Activated CD8-positive, alpha-beta T cell treated with anti-CD3 and anti-CD28 coated beads, Interleukin-2, amount 10 ng/mL, durations not matched to agents 7 days and 5 days (primary cell): Measurements from ENCODE around the gene PPP1R3A. TPM values are rescaled to one million over a fixed set of nuclear protein-coding genes. Genes with fewer than 3 reads are reported as not detected.

Source experiments
- ATAC-seq: fragments of 150-1000 bp; cut with Tn5 transposase; one replicate; pipeline ENCODE4 v1.10.0; 2021; ENCODE audit warnings: moderate library complexity
- CTCF ChIA-PET: fragments of 350-600 bp; sonication (Branson Sonifier 250); formaldehyde crosslinking; loops from one replicate; lab custom pipeline; 2021; ENCODE audit warnings: antibody characterized with exemption; lab: Charles Lee
- POLR2A ChIA-PET: fragments of 350-600 bp; sonication (Branson Sonifier 250); formaldehyde crosslinking; loops from one replicate; lab custom pipeline; 2021; ENCODE audit warnings: antibody characterized with exemption; lab: Charles Lee
- DNase-seq: peaks from one replicate; pipeline ENCODE4 v3.0.0-alpha.2; 2020
- H3K27ac Mint-ChIP-seq: one replicate; pipeline ENCODE4 v1.8.0; 2021; ENCODE audit warnings: mild to moderate bottlenecking, mixed read lengths
- H3K27me3 Mint-ChIP-seq: one replicate; pipeline ENCODE4 v1.8.0; 2021; ENCODE audit warnings: low read depth, mixed read lengths
- H3K36me3 Mint-ChIP-seq: one replicate; pipeline ENCODE4 v1.8.0; 2021; ENCODE audit warnings: low read depth, mixed read lengths
- H3K4me1 Mint-ChIP-seq: one replicate; pipeline ENCODE4 v1.8.0; 2021; ENCODE audit warnings: low read depth, mixed read lengths
- H3K4me3 Mint-ChIP-seq: one replicate; pipeline ENCODE4 v1.8.0; 2021; ENCODE audit warnings: mild to moderate bottlenecking, mixed read lengths
- H3K9me3 Mint-ChIP-seq: one replicate; pipeline ENCODE4 v1.8.0; 2022; ENCODE audit warnings: mixed read lengths; ENCODE audit not compliant: insufficient read depth
- total RNA-seq, 2 experiments: library from RNA; stranded (reverse); gene quantifications; one replicate each; pipeline ENCODE4 v1.2.3, GENCODE V29; 2021

The PPP1R3A gene
- total RNA-seq, 2 experiments from 2014 or later, result not detected

- ChIA-PET CTCF (no interaction called here), POLR2A (no interaction called here)
- Mint-ChIP-seq H3K4me3 (no peak overlapping the region), H3K4me1 (no peaks in the 10 kb centered on the region), H3K27me3 (no peaks in the 10 kb centered on the region), H3K9me3 (no peaks in the 10 kb centered on the region), H3K27ac (no peak overlapping the region), H3K36me3 (no peaks in the 10 kb centered on the region)
- ATAC-seq (no peak), DNase-seq (no peak)
These were observed 40.3 kb downstream of the PPP1R3A start for GRCh38 chr7:113878394-113878992.

- ChIA-PET POLR2A (no interaction called here), CTCF (no interaction called here)
- no peak overlapping the region for H3K4me3 Mint-ChIP-seq
- no peaks in the 10 kb centered on the region for H3K9me3 Mint-ChIP-seq
- H3K36me3 Mint-ChIP-seq, result no peaks in the 10 kb centered on the region
- DNase-seq (no peak), ATAC-seq (no peak)
- no peak overlapping the region for H3K27ac Mint-ChIP-seq
- no peaks in the 10 kb centered on the region for H3K27me3 Mint-ChIP-seq
- no peaks in the 10 kb centered on the region for H3K4me1 Mint-ChIP-seq
These were observed 43.6 kb downstream of the PPP1R3A start for GRCh38 chr7:113875224-113875623.

GRCh38 chr7:113873554-113874151 is 45.2 kb downstream of the PPP1R3A start:
- ChIA-PET CTCF (no interaction called here), POLR2A (no interaction called here)
- H3K27ac Mint-ChIP-seq, result no peak overlapping the region
- no peak for ATAC-seq
- no peaks in the 10 kb centered on the region for H3K36me3 Mint-ChIP-seq
- H3K9me3 Mint-ChIP-seq, result no peaks in the 10 kb centered on the region
- H3K27me3 Mint-ChIP-seq, result no peaks in the 10 kb centered on the region
- no peaks in the 10 kb centered on the region for H3K4me1 Mint-ChIP-seq
- no peak overlapping the region for H3K4me3 Mint-ChIP-seq
- DNase-seq, result no peak

- no peak overlapping the region for H3K27ac Mint-ChIP-seq
- H3K36me3 Mint-ChIP-seq, result no peaks in the 10 kb centered on the region
- ChIA-PET CTCF (no interaction called here), POLR2A (no interaction called here)
- DNase-seq, result no peak
- H3K27me3 Mint-ChIP-seq, result no peaks in the 10 kb centered on the region
- H3K4me1 Mint-ChIP-seq, result no peaks in the 10 kb centered on the region
- ATAC-seq, result no peak
- no peak overlapping the region for H3K4me3 Mint-ChIP-seq
- no peaks in the 10 kb centered on the region for H3K9me3 Mint-ChIP-seq
These were observed 45.8 kb downstream of the PPP1R3A start for GRCh38 chr7:113872981-113873380.

GRCh38 chr7:113867325-113867724 is 51.5 kb downstream of the PPP1R3A start:
- Mint-ChIP-seq H3K27me3 (no peaks in the 10 kb centered on the region), H3K9me3 (no peaks in the 10 kb centered on the region), H3K4me1 (no peaks in the 10 kb centered on the region), H3K27ac (no peak overlapping the region), H3K4me3 (no peak overlapping the region), H3K36me3 (no peaks in the 10 kb centered on the region)
- ATAC-seq, result no peak
- ChIA-PET CTCF (no interaction called here), POLR2A (no interaction called here)
- DNase-seq, result no peak

GRCh38 chr7:113856010-113856409 is 62.8 kb downstream of the PPP1R3A start:
- CTCF ChIA-PET, result no interaction called here
- ATAC-seq, result no peak
- H3K27me3 Mint-ChIP-seq, result no peaks in the 10 kb centered on the region
- H3K4me1 Mint-ChIP-seq, result no peaks in the 10 kb centered on the region
- POLR2A ChIA-PET, result no interaction called here
- H3K36me3 Mint-ChIP-seq, result no peaks in the 10 kb centered on the region
- no peak overlapping the region for H3K27ac Mint-ChIP-seq
- H3K4me3 Mint-ChIP-seq, result no peak overlapping the region
- no peak for DNase-seq
- H3K9me3 Mint-ChIP-seq, result no peaks in the 10 kb centered on the region

GRCh38 chr7:113840954-113841353 is 77.9 kb downstream of the PPP1R3A start:
- ATAC-seq, result no peak
- Mint-ChIP-seq H3K4me1 (no peaks in the 10 kb centered on the region), H3K36me3 (no peaks in the 10 kb centered on the region), H3K27ac (no peak overlapping the region), H3K4me3 (no peak overlapping the region), H3K9me3 (no peaks in the 10 kb centered on the region), H3K27me3 (no peaks in the 10 kb centered on the region)
- ChIA-PET CTCF (no interaction called here), POLR2A (no interaction called here)
- DNase-seq, result no peak

GRCh38 chr7:113835367-113835766 is 83.4 kb downstream of the PPP1R3A start:
- H3K36me3 Mint-ChIP-seq, result no peaks in the 10 kb centered on the region
- H3K27ac Mint-ChIP-seq, result no peak overlapping the region
- no peaks in the 10 kb centered on the region for H3K27me3 Mint-ChIP-seq
- ChIA-PET POLR2A (no interaction called here), CTCF (no interaction called here)
- no peaks in the 10 kb centered on the region for H3K9me3 Mint-ChIP-seq
- ATAC-seq, result no peak
- DNase-seq, result no peak
- H3K4me3 Mint-ChIP-seq, result no peak overlapping the region
- no peaks in the 10 kb centered on the region for H3K4me1 Mint-ChIP-seq

GRCh38 chr7:113832196-113832745 is 86.5 kb downstream of the PPP1R3A start:
- CTCF ChIA-PET, result no interaction called here
- ATAC-seq, result no peak

GRCh38 chr7:113831556-113831955 is 87.3 kb downstream of the PPP1R3A start:
- POLR2A ChIA-PET, result no interaction called here
- H3K36me3 Mint-ChIP-seq, result no peaks in the 10 kb centered on the region
- no peak overlapping the region for H3K27ac Mint-ChIP-seq
- no peak for ATAC-seq
- DNase-seq, result no peak
- CTCF ChIA-PET, result no interaction called here
- H3K4me3 Mint-ChIP-seq, result no peak overlapping the region
- no peaks in the 10 kb centered on the region for H3K27me3 Mint-ChIP-seq
- H3K4me1 Mint-ChIP-seq, result no peaks in the 10 kb centered on the region
- H3K9me3 Mint-ChIP-seq, result no peaks in the 10 kb centered on the region

More at GRCh38 chr7:113832196-113832745, 86.5 kb downstream of the PPP1R3A start:
- H3K4me3 Mint-ChIP-seq, result no peak overlapping the region
- no peaks in the 10 kb centered on the region for H3K9me3 Mint-ChIP-seq
- no peak for DNase-seq
- H3K36me3 Mint-ChIP-seq, result no peaks in the 10 kb centered on the region
- POLR2A ChIA-PET, result no interaction called here
- no peaks in the 10 kb centered on the region for H3K27me3 Mint-ChIP-seq
- H3K27ac Mint-ChIP-seq, result no peak overlapping the region
- H3K4me1 Mint-ChIP-seq, result no peaks in the 10 kb centered on the region

- no peak overlapping the region for H3K27ac Mint-ChIP-seq
- H3K4me1 Mint-ChIP-seq, result no peaks in the 10 kb centered on the region
- POLR2A ChIA-PET, result no interaction called here
- H3K9me3 Mint-ChIP-seq, result no peaks in the 10 kb centered on the region
- CTCF ChIA-PET, result no interaction called here
- ATAC-seq, result no peak
- H3K27me3 Mint-ChIP-seq, result no peaks in the 10 kb centered on the region
- no peaks in the 10 kb centered on the region for H3K36me3 Mint-ChIP-seq
- no peak for DNase-seq
- no peak overlapping the region for H3K4me3 Mint-ChIP-seq
These were observed 90.2 kb downstream of the PPP1R3A start for GRCh38 chr7:113828581-113828980.
